Activated T-cell treated with anti-CD3 and anti-CD28 coated beads, Interleukin-2, amount 50 U/mL, for 72 hours (primary cell): Measurements from ENCODE around the gene CHCHD10. TPM values are rescaled to one million over a fixed set of nuclear protein-coding genes. Genes with fewer than 3 reads are reported as not detected.
A peak's percentile ranks its signal among the peaks of the same experiment; 100 is the strongest.

ENCODE experiments used
- ATAC-seq, 2 donors: fragments of 150-1000 bp; cut with Tn5 transposase; replicated peaks in 1 of 2; 2 replicates each; pipeline ENCODE4 v1.10.0; 2021; ENCODE audit warnings: moderate library complexity in 2 of 2, mild to moderate bottlenecking in 1 of 2
- DNase-seq, 2 donors: peaks; one replicate each; pipeline ENCODE4 v3.0.0; 2021 to 2022; ENCODE audit warnings: mixed read lengths in 1 of 2
- H3K27ac Mint-ChIP-seq: one replicate; pipeline ENCODE4 v1.8.0; 2022; ENCODE audit warnings: mild to moderate bottlenecking, moderate library complexity, mixed read lengths
- H3K27me3 Mint-ChIP-seq: one replicate; pipeline ENCODE4 v1.8.0; 2022; ENCODE audit warnings: low read depth, mixed read lengths
- H3K36me3 Mint-ChIP-seq, 2 donors: one replicate each; pipeline ENCODE4 v1.8.0; 2022; ENCODE audit warnings: mixed read lengths in 2 of 2, mild to moderate bottlenecking in 1 of 2; ENCODE audit not compliant: insufficient read depth in 2 of 2
- H3K4me1 Mint-ChIP-seq: one replicate; pipeline ENCODE4 v1.8.0; 2022; ENCODE audit warnings: low read depth, mixed read lengths
- H3K4me3 Mint-ChIP-seq, 2 donors: one replicate each; pipeline ENCODE4 v1.8.0; 2022; ENCODE audit warnings: mild to moderate bottlenecking in 2 of 2, mixed read lengths in 2 of 2, moderate library complexity in 2 of 2
- H3K9me3 Mint-ChIP-seq, 2 donors: one replicate each; pipeline ENCODE4 v1.8.0; 2022; ENCODE audit warnings: mixed read lengths in 2 of 2
- total RNA-seq, 2 donors: library from RNA; stranded (reverse); gene quantifications; one replicate each; pipeline ENCODE4 v1.2.3, GENCODE V29; 2022

CHCHD10 gene
- total RNA-seq, 2 donors from 2014 or later: 54.4 to 62.5 TPM

GRCh38 chr22:23774114-23774921 is 6.5 kb upstream of the CHCHD10 start:
- peaks cover 9% of the 10 kb centered on the region for H3K27me3 Mint-ChIP-seq
- ATAC-seq (no peak), DNase-seq (no peak)
- H3K9me3 Mint-ChIP-seq: no peaks in the 10 kb centered on the region
- no peaks in the 10 kb centered on the region for H3K36me3 Mint-ChIP-seq
- no peak overlapping the region for H3K27ac Mint-ChIP-seq
- H3K4me1 Mint-ChIP-seq: peaks cover 4% of the 10 kb centered on the region
- H3K4me3 Mint-ChIP-seq: no peak overlapping the region

GRCh38 chr22:23773483-23774113 is 5.8 kb upstream of the CHCHD10 start:
- peaks cover 9% of the 10 kb centered on the region for H3K27me3 Mint-ChIP-seq
- ATAC-seq (no peak), DNase-seq (no peak)
- no peaks in the 10 kb centered on the region for H3K9me3 Mint-ChIP-seq
- H3K36me3 Mint-ChIP-seq: no peaks in the 10 kb centered on the region
- peaks cover 4% of the 10 kb centered on the region for H3K4me1 Mint-ChIP-seq
- H3K4me3 Mint-ChIP-seq: peak overlapping the region in 1 of 2 donors; percentile 63
- no peak overlapping the region for H3K27ac Mint-ChIP-seq

- Mint-ChIP-seq H3K36me3 (no peaks in the 10 kb centered on the region), H3K27me3 (peaks cover 9% of the 10 kb centered on the region), H3K4me1 (peaks cover 4% of the 10 kb centered on the region), H3K9me3 (no peaks in the 10 kb centered on the region), H3K4me3 (peak within 1 kb of the TSS; percentile 71 to 76), H3K27ac (no peak within 1 kb of the TSS)
- peak; percentile 70 to 72 for ATAC-seq
- peak; percentile 57 for DNase-seq
Measured at GRCh38 chr22:23772649-23773473, 5.1 kb upstream of the CHCHD10 start, which contains the start of gene MMP11. Gene MMP11 (plus strand): TSS chr22:23772849. CDS start chr22:23772871, 22 bp downstream.

GRCh38 chr22:23772315-23772648 is 4.5 kb upstream of the CHCHD10 start:
- Mint-ChIP-seq H3K4me1 (peaks cover 4% of the 10 kb centered on the region), H3K9me3 (no peaks in the 10 kb centered on the region), H3K27me3 (peaks cover 9% of the 10 kb centered on the region), H3K4me3 (peak overlapping the region; percentile 71 to 76), H3K36me3 (no peaks in the 10 kb centered on the region), H3K27ac (no peak overlapping the region)
- ATAC-seq: no peak
- DNase-seq: no peak

- Mint-ChIP-seq H3K4me1 (peaks cover 26% of the 10 kb centered on the region), H3K27me3 (peaks cover 9% of the 10 kb centered on the region), H3K36me3 (no peaks in the 10 kb centered on the region), H3K27ac (no peak overlapping the region), H3K4me3 (peak overlapping the region in 1 of 2 donors; percentile 92), H3K9me3 (no peaks in the 10 kb centered on the region)
- ATAC-seq (no peak), DNase-seq (no peak)
Measured at GRCh38 chr22:23769321-23769965, 1.7 kb upstream of the CHCHD10 start.

- H3K27ac Mint-ChIP-seq: no peak overlapping the region
- ATAC-seq (peak; percentile 8 to 19), DNase-seq (no peak)
- no peaks in the 10 kb centered on the region for H3K36me3 Mint-ChIP-seq
- no peaks in the 10 kb centered on the region for H3K9me3 Mint-ChIP-seq
- H3K4me1 Mint-ChIP-seq: peaks cover 43% of the 10 kb centered on the region
- peak overlapping the region; percentile 76 to 92 for H3K4me3 Mint-ChIP-seq
- no peaks in the 10 kb centered on the region for H3K27me3 Mint-ChIP-seq
Measured at GRCh38 chr22:23767303-23767672, 484 bp downstream of the CHCHD10 start.

GRCh38 chr22:23764899-23765881 is 2.6 kb downstream of the CHCHD10 start:
- Mint-ChIP-seq H3K36me3 (no peaks in the 10 kb centered on the region), H3K27ac (no peak overlapping the region), H3K9me3 (no peaks in the 10 kb centered on the region), H3K27me3 (no peaks in the 10 kb centered on the region), H3K4me1 (peaks cover 39% of the 10 kb centered on the region), H3K4me3 (peak overlapping the region; percentile 28 to 66)
- DNase-seq: no peak
- no peak for ATAC-seq

GRCh38 chr22:23763954-23764353 is 3.8 kb downstream of the CHCHD10 start:
- H3K27ac Mint-ChIP-seq: no peak overlapping the region
- peak overlapping the region; percentile 59 to 77 for H3K4me3 Mint-ChIP-seq
- H3K4me1 Mint-ChIP-seq: peaks cover 39% of the 10 kb centered on the region
- no peaks in the 10 kb centered on the region for H3K36me3 Mint-ChIP-seq
- no peaks in the 10 kb centered on the region for H3K27me3 Mint-ChIP-seq
- ATAC-seq (no peak), DNase-seq (no peak)
- H3K9me3 Mint-ChIP-seq: no peaks in the 10 kb centered on the region

- peak overlapping the region; percentile 59 to 77 for H3K4me3 Mint-ChIP-seq
- peaks cover 39% of the 10 kb centered on the region for H3K4me1 Mint-ChIP-seq
- no peak overlapping the region for H3K27ac Mint-ChIP-seq
- H3K9me3 Mint-ChIP-seq: no peaks in the 10 kb centered on the region
- DNase-seq (peak; percentile 40 to 67), ATAC-seq (peak; percentile 34 to 51)
- no peaks in the 10 kb centered on the region for H3K27me3 Mint-ChIP-seq
- H3K36me3 Mint-ChIP-seq: no peaks in the 10 kb centered on the region
Measured at GRCh38 chr22:23763579-23763945, 4.2 kb downstream of the CHCHD10 start.

- ATAC-seq (no peak), DNase-seq (no peak)
- H3K36me3 Mint-ChIP-seq: no peaks in the 10 kb centered on the region
- peak within 1 kb of the TSS; percentile 59 to 77 for H3K4me3 Mint-ChIP-seq
- peaks cover 39% of the 10 kb centered on the region for H3K4me1 Mint-ChIP-seq
- H3K27ac Mint-ChIP-seq: no peak within 1 kb of the TSS
- H3K9me3 Mint-ChIP-seq: no peaks in the 10 kb centered on the region
- H3K27me3 Mint-ChIP-seq: no peaks in the 10 kb centered on the region
Measured at GRCh38 chr22:23762842-23763578, 4.8 kb downstream of the CHCHD10 start, which contains the start of gene C22orf15. Gene C22orf15 (plus strand): TSS chr22:23762990. CDS start chr22:23763307, 317 bp downstream.

GRCh38 chr22:23760056-23760455 is 7.7 kb downstream of the CHCHD10 start:
- H3K4me3 Mint-ChIP-seq: no peak overlapping the region
- no peaks in the 10 kb centered on the region for H3K36me3 Mint-ChIP-seq
- H3K27me3 Mint-ChIP-seq: no peaks in the 10 kb centered on the region
- no peak for ATAC-seq
- H3K9me3 Mint-ChIP-seq: no peaks in the 10 kb centered on the region
- H3K4me1 Mint-ChIP-seq: peaks cover 23% of the 10 kb centered on the region
- H3K27ac Mint-ChIP-seq: no peak overlapping the region
- no peak for DNase-seq
